HG03457 (cell line): Measurements from ENCODE around the gene TSR3.

Source experiments
- ATAC-seq: cut with Tn5 transposase; IDR thresholded peaks from one replicate; pipeline ENCODE4 v1.9.1; 2021; ENCODE audit warnings: moderate number of reproducible peaks; ENCODE audit not compliant: unreplicated experiment

Gene TSR3

GRCh38 chr16:1355591-1355990, 3.9 kb upstream of the TSR3 start:
- ATAC-seq, result no peak

GRCh38 chr16:1354815-1355540, 3.3 kb upstream of the TSR3 start:
- no peak for ATAC-seq

GRCh38 chr16:1351215-1351581, 480 bp downstream of the TSR3 start:
- peak; percentile 12 for ATAC-seq

- no peak for ATAC-seq
These were observed 987 bp downstream of the TSR3 start for GRCh38 chr16:1350691-1351090.

GRCh38 chr16:1349951-1350350, 1.7 kb downstream of the TSR3 start:
- ATAC-seq, result no peak

GRCh38 chr16:1349351-1349750, 2.3 kb downstream of the TSR3 start:
- ATAC-seq, result no peak

- ATAC-seq, result no peak
These were observed 2.8 kb downstream of the TSR3 start for GRCh38 chr16:1348926-1349325.

GRCh38 chr16:1348441-1348840, 3.2 kb downstream of the TSR3 start:
- ATAC-seq, result no peak

GRCh38 chr16:1347962-1348361, 3.7 kb downstream of the TSR3 start:
- ATAC-seq, result no peak

- no peak for ATAC-seq
These were observed 4.3 kb downstream of the TSR3 start for GRCh38 chr16:1347286-1347855.

GRCh38 chr16:1346422-1347285, 5.0 kb downstream of the TSR3 start:
- ATAC-seq, result no peak

- ATAC-seq, result no peak
These were observed 5.8 kb downstream of the TSR3 start for GRCh38 chr16:1345651-1346421.

GRCh38 chr16:1345087-1345486, 6.6 kb downstream of the TSR3 start:
- ATAC-seq, result no peak

- ATAC-seq, result no peak
These were observed 7.2 kb downstream of the TSR3 start for GRCh38 chr16:1344499-1344898.

GRCh38 chr16:1343428-1344242, 8.0 kb downstream of the TSR3 start:
- no peak for ATAC-seq

- peak; percentile 61 for ATAC-seq
These were observed 8.9 kb downstream of the TSR3 start for GRCh38 chr16:1342526-1343427.

- ATAC-seq, result no peak
These were observed 9.9 kb downstream of the TSR3 start for GRCh38 chr16:1341495-1342420.
